Tibial nerve (tissue), 4 donors: ENCODE measurements around the gene CCDC70. TPM values are rescaled to one million over a fixed set of nuclear protein-coding genes. Genes with fewer than 3 reads are reported as not detected.

Experiments used
- DNase-seq, 2 donors: peaks; one replicate each; pipeline ENCODE4 v3.0.0-alpha.2; 2019; ENCODE audit warnings: low spot score in 2 of 2
- H3K27ac ChIP-seq, 4 donors: fragments of 200-600 bp; sonication (generic) in 3 of 4; one replicate each; pipeline ENCODE4 v1.5.1; 2017 to 2019; ENCODE audit warnings: mild to moderate bottlenecking in 1 of 4
- H3K27me3 ChIP-seq, 2 donors: fragments of 200-600 bp; sonication (generic) in 1 of 2; one replicate each; pipeline versions ENCODE4 v1.5.1 to v1.6.0; 2017 to 2019
- H3K36me3 ChIP-seq, 3 donors: fragments of 200-600 bp; sonication (generic); one replicate each; pipeline ENCODE4 v1.5.1; 2018 to 2019
- H3K4me1 ChIP-seq, 4 donors: fragments of 200-600 bp; sonication (generic) in 3 of 4; one replicate each; pipeline ENCODE4 v1.5.1; 2017 to 2019
- H3K4me3 ChIP-seq, 4 donors: fragments of 200-600 bp; sonication (generic) in 3 of 4; one replicate each; pipeline ENCODE4 v1.5.1; 2017 to 2019; ENCODE audit warnings: mild to moderate bottlenecking in 1 of 4, moderate library complexity in 1 of 4
- H3K9me3 ChIP-seq, 4 donors: fragments of 200-600 bp; sonication (generic) in 3 of 4; one replicate each; pipeline ENCODE4 v1.5.1; 2017 to 2019
- EP300 ChIP-seq, 2 donors: sonication (generic); formaldehyde crosslinking; IDR thresholded peaks; one replicate each; pipeline ENCODE4 v1.6.1; 2017; ENCODE audit warnings: antibody characterized with exemption in 2 of 2, mild to moderate bottlenecking in 1 of 2
- POLR2A ChIP-seq, 2 donors: fragments of 450-650 bp; IDR thresholded peaks; one replicate each; pipeline ENCODE4 v1.6.1; 2017; ENCODE audit warnings: antibody characterized with exemption in 2 of 2, mild to moderate bottlenecking in 2 of 2, moderate library complexity in 2 of 2
- WGBS, 2 donors: methylation state at CpG; one replicate each; pipeline ENCODE4 v1.1.5; 2018; 5-methylcytosine and 5-hydroxymethylcytosine counted together
- total RNA-seq, 4 donors: library from RNA; depleted of rRNA; stranded (reverse); fragments of >200 nt; gene quantifications; one replicate each; pipeline ENCODE4 v1.1.0, GENCODE V29; 2016
- TF ChIP-seq, protein P1 (sequence below), 5 experiments: fragments of 200-600 bp in 3 of 5; fragments of 450-650 bp in 2 of 5; sonication (generic) in 3 of 5; IDR thresholded peaks; one replicate each; pipeline ENCODE4 v1.5.1; 2016 to 2019; ENCODE audit warnings: antibody characterized with exemption in 5 of 5, mild to moderate bottlenecking in 3 of 5, moderate library complexity in 2 of 5

CCDC70 gene
- total RNA-seq, 4 donors from 2014 or later: not detected

GRCh38 chr13:51816604-51817249 lies 45.0 kb upstream of the CCDC70 start:
- Histone ChIP-seq H3K36me3 (no peaks in the 10 kb centered on the region), H3K9me3 (no peaks in the 10 kb centered on the region), H3K27ac (no peak overlapping the region), H3K27me3 (no peaks in the 10 kb centered on the region), H3K4me3 (no peak overlapping the region), H3K4me1 (peaks cover 0 to 20% (median 3%) of the 10 kb centered on the region in 4 donors)
- DNase-seq: no peak
- 80 to 85% methylated on average over 19 of the region's 19 CpGs for WGBS, 2 donors
- TF ChIP-seq, protein P1, sequence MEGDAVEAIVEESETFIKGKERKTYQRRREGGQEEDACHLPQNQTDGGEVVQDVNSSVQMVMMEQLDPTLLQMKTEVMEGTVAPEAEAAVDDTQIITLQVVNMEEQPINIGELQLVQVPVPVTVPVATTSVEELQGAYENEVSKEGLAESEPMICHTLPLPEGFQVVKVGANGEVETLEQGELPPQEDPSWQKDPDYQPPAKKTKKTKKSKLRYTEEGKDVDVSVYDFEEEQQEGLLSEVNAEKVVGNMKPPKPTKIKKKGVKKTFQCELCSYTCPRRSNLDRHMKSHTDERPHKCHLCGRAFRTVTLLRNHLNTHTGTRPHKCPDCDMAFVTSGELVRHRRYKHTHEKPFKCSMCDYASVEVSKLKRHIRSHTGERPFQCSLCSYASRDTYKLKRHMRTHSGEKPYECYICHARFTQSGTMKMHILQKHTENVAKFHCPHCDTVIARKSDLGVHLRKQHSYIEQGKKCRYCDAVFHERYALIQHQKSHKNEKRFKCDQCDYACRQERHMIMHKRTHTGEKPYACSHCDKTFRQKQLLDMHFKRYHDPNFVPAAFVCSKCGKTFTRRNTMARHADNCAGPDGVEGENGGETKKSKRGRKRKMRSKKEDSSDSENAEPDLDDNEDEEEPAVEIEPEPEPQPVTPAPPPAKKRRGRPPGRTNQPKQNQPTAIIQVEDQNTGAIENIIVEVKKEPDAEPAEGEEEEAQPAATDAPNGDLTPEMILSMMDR (IDR thresholded peaks at IDR 0.05): no peak
- no peak for TF ChIP-seq EP300 (IDR thresholded peaks at IDR 0.05)
- TF ChIP-seq POLR2A (IDR thresholded peaks at IDR 0.05): no peak

DNA sequence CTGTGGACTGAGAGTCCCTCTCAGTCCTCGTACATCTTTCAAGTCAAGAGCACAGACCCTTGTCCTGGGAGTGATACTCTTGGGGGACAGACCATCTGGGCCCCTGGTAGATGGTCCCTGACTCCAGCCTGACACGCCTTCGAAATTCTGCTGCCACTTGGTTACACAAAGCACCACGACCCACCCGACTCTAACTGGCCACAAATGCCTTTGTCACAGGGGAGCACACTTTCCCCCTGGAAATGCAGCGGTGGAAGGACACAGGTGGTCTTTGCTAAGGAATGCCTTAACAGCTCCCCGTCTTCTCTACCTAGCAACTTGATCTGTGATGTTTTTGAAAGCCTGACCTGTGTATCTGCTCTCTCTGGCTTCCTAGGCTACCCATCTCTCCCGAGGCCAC lies 44.1 kb upstream of the CCDC70 start:
- no peak for TF ChIP-seq POLR2A (IDR thresholded peaks at IDR 0.05)
- TF ChIP-seq EP300 (IDR thresholded peaks at IDR 0.05): no peak
- TF ChIP-seq, protein P1 (IDR thresholded peaks at IDR 0.05): no peak
- DNase-seq: no peak
- H3K36me3 ChIP-seq: no peaks in the 10 kb centered on the region
- H3K9me3 ChIP-seq: no peaks in the 10 kb centered on the region
- 79 to 91% methylated on average over 8 of the region's 8 CpGs for WGBS, 2 donors
- no peak overlapping the region for H3K4me3 ChIP-seq
- no peak overlapping the region for H3K27ac ChIP-seq
- no peaks in the 10 kb centered on the region for H3K27me3 ChIP-seq
- H3K4me1 ChIP-seq: peaks cover 0 to 23% (median 6%) of the 10 kb centered on the region in 4 donors

- TF ChIP-seq, protein P1 (IDR thresholded peaks at IDR 0.05): no peak
- TF ChIP-seq POLR2A (IDR thresholded peaks at IDR 0.05) (no peak), EP300 (IDR thresholded peaks at IDR 0.05) (no peak)
- Histone ChIP-seq H3K4me3 (no peak overlapping the region), H3K9me3 (no peaks in the 10 kb centered on the region), H3K27ac (no peak overlapping the region), H3K36me3 (no peaks in the 10 kb centered on the region), H3K27me3 (no peaks in the 10 kb centered on the region), H3K4me1 (peaks cover 0 to 23% (median 6%) of the 10 kb centered on the region in 4 donors)
- 93 to 97% methylated on average over 4 of the region's 4 CpGs for WGBS, 2 donors
- no peak for DNase-seq
These were observed 43.5 kb upstream of the CCDC70 start for GRCh38 chr13:51818276-51818675.

- no peak overlapping the region for H3K27ac ChIP-seq
- peaks cover 0 to 29% (median 6%) of the 10 kb centered on the region in 4 donors for H3K4me1 ChIP-seq
- TF ChIP-seq POLR2A (IDR thresholded peaks at IDR 0.05): no peak
- TF ChIP-seq, protein P1 (IDR thresholded peaks at IDR 0.05): no peak
- peak in 1 of 2 donors; percentile 10 for TF ChIP-seq EP300 (IDR thresholded peaks at IDR 0.05)
- H3K9me3 ChIP-seq: no peaks in the 10 kb centered on the region
- no peaks in the 10 kb centered on the region for H3K27me3 ChIP-seq
- H3K36me3 ChIP-seq: no peaks in the 10 kb centered on the region
- no peak overlapping the region for H3K4me3 ChIP-seq
- no peak for DNase-seq
- 65 to 72% methylated on average over 8 to 9 of the region's 9 CpGs for WGBS, 2 donors
These were observed 42.8 kb upstream of the CCDC70 start for GRCh38 chr13:51818781-51819511.

- DNase-seq: no peak
- Histone ChIP-seq H3K27ac (no peak overlapping the region), H3K4me3 (no peak overlapping the region), H3K36me3 (no peaks in the 10 kb centered on the region), H3K27me3 (no peaks in the 10 kb centered on the region), H3K4me1 (peaks cover 0 to 35% (median 7%) of the 10 kb centered on the region in 4 donors), H3K9me3 (no peaks in the 10 kb centered on the region)
- TF ChIP-seq, protein P1 (IDR thresholded peaks at IDR 0.05): no peak
- TF ChIP-seq POLR2A (IDR thresholded peaks at IDR 0.05) (no peak), EP300 (IDR thresholded peaks at IDR 0.05) (no peak)
- WGBS, 2 donors: 83 to 87% methylated on average over 3 of the region's 3 CpGs
These were observed 42.2 kb upstream of the CCDC70 start for GRCh38 chr13:51819544-51819943.
